DMS153 treated with DMSO at 0.1 percent for 48 hours (cell line): ENCODE data around the gene ZNF358.

Experiments
- DNase-seq: peaks from one replicate; lab custom pipeline; 2025; ENCODE audit not compliant: unreplicated experiment; lab: John Stamatoyannopoulos, UW

ZNF358 gene

GRCh38 chr19:7515645-7516151 is at the start of gene ZNF358:
ZNF358 (plus strand) TSS chr19:7516103; CDS start chr19:7519243, 3,140 bp downstream.
- peak; percentile 30 for DNase-seq

- no peak for DNase-seq
Observed at GRCh38 chr19:7467009-7467989, 48.6 kb upstream of the ZNF358 start.

GRCh38 chr19:7468840-7469239 is 47.1 kb upstream of the ZNF358 start:
- no peak for DNase-seq

- DNase-seq, result no peak
Observed at GRCh38 chr19:7469669-7470285, 46.1 kb upstream of the ZNF358 start.

- no peak for DNase-seq
Observed at GRCh38 chr19:7470540-7471305, 45.2 kb upstream of the ZNF358 start.

GRCh38 chr19:7471696-7472615 is 43.9 kb upstream of the ZNF358 start:
- no peak for DNase-seq

GRCh38 chr19:7475665-7476064 is 40.2 kb upstream of the ZNF358 start:
- no peak for DNase-seq

- no peak for DNase-seq
Observed at GRCh38 chr19:7476241-7476640, 39.7 kb upstream of the ZNF358 start.

GRCh38 chr19:7476777-7477494 is 39.0 kb upstream of the ZNF358 start:
- DNase-seq, result no peak

GRCh38 chr19:7477758-7478157 is 38.1 kb upstream of the ZNF358 start:
- no peak for DNase-seq

GRCh38 chr19:7478173-7478842 is 37.6 kb upstream of the ZNF358 start:
- DNase-seq, result no peak

- no peak for DNase-seq
Observed at GRCh38 chr19:7478843-7479227, 37.1 kb upstream of the ZNF358 start.

GRCh38 chr19:7480222-7480969 is 35.5 kb upstream of the ZNF358 start:
- no peak for DNase-seq

GRCh38 chr19:7480970-7481255 is 35.0 kb upstream of the ZNF358 start:
- no peak for DNase-seq

GRCh38 chr19:7482584-7483439 is 33.1 kb upstream of the ZNF358 start:
- DNase-seq, result peak; percentile 69

GRCh38 chr19:7483720-7484201 is 32.1 kb upstream of the ZNF358 start:
- DNase-seq, result no peak

- no peak for DNase-seq
Observed at GRCh38 chr19:7486923-7487322, 29.0 kb upstream of the ZNF358 start.
